22Rv1 (cell line): Measurements from ENCODE around the gene IGSF22.

Experiments
- H3K27ac ChIP-seq: fragments of 450-650 bp; 2 replicates; pipeline ENCODE4 v1.5.1; 2017
- ZFX ChIP-seq: fragments of 450-650 bp; IDR thresholded peaks from 2 replicates; pipeline ENCODE4 v1.6.1; 2017; ENCODE audit warnings: antibody characterized with exemption, borderline replicate concordance
- TF ChIP-seq, protein P1 (sequence below): fragments of 450-650 bp; IDR thresholded peaks from 2 replicates; pipeline ENCODE4 v1.5.1; 2017; ENCODE audit warnings: mild to moderate bottlenecking

The IGSF22 gene

GRCh38 chr11:18726040-18726439 is at the start of gene IGSF22:
Gene IGSF22 (minus strand): TSS chr11:18726188. CDS start chr11:18724236, 1,952 bp downstream.
- TF ChIP-seq, protein P1, sequence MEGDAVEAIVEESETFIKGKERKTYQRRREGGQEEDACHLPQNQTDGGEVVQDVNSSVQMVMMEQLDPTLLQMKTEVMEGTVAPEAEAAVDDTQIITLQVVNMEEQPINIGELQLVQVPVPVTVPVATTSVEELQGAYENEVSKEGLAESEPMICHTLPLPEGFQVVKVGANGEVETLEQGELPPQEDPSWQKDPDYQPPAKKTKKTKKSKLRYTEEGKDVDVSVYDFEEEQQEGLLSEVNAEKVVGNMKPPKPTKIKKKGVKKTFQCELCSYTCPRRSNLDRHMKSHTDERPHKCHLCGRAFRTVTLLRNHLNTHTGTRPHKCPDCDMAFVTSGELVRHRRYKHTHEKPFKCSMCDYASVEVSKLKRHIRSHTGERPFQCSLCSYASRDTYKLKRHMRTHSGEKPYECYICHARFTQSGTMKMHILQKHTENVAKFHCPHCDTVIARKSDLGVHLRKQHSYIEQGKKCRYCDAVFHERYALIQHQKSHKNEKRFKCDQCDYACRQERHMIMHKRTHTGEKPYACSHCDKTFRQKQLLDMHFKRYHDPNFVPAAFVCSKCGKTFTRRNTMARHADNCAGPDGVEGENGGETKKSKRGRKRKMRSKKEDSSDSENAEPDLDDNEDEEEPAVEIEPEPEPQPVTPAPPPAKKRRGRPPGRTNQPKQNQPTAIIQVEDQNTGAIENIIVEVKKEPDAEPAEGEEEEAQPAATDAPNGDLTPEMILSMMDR, result no peak
- TF ChIP-seq ZFX, result no peak
- H3K27ac ChIP-seq, result no peak within 1 kb of the TSS

DNA sequence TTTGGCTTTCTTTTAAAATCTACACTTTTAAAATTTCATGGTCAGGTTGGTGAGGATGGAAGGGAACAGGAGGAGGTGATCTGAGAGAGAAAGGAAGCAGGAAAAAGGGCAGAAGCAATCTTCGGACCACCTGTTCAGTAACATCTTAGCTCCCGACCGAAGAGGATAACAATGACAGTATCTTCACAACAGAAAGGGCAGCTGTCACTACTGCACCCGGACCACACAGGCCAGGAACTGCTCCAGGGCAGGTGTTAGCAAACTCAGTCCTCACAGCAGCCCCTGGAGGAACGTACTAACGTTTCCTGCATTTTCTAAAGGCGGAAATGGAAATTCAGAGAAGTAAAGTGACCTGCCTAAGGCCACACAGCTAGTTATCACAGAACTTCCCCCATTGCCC is 48.8 kb upstream of the IGSF22 start:
- no peak overlapping the region for H3K27ac ChIP-seq
- TF ChIP-seq, protein P1, result no peak
- no peak for TF ChIP-seq ZFX

GRCh38 chr11:18773681-18774080 is 47.7 kb upstream of the IGSF22 start:
- TF ChIP-seq ZFX, result no peak
- TF ChIP-seq, protein P1, result no peak
- H3K27ac ChIP-seq, result no peak overlapping the region

GRCh38 chr11:18773104-18773503 is 47.1 kb upstream of the IGSF22 start:
- H3K27ac ChIP-seq, result no peak overlapping the region
- TF ChIP-seq, protein P1, result no peak
- TF ChIP-seq ZFX, result no peak

DNA sequence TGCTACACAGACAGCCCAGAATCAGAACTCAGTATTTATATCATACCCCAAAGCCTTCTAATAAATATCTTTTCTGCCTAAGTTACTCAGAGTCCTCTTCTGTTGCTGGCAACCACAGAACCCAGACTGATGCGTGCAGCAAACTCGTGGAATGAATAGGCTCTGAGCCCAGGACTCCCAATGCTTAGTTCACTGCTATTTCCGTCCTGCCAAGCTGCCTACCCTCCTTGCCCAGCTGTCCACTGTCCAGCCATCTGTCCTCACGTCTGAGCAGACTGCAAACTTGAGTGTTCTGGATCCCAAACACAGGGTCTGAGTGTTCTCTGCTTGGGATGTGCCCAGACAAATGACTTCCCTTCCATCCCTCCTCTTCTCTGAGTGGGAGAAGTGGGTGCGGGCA is 46.2 kb upstream of the IGSF22 start:
- no peak overlapping the region for H3K27ac ChIP-seq
- TF ChIP-seq, protein P1, result no peak
- no peak for TF ChIP-seq ZFX

DNA sequence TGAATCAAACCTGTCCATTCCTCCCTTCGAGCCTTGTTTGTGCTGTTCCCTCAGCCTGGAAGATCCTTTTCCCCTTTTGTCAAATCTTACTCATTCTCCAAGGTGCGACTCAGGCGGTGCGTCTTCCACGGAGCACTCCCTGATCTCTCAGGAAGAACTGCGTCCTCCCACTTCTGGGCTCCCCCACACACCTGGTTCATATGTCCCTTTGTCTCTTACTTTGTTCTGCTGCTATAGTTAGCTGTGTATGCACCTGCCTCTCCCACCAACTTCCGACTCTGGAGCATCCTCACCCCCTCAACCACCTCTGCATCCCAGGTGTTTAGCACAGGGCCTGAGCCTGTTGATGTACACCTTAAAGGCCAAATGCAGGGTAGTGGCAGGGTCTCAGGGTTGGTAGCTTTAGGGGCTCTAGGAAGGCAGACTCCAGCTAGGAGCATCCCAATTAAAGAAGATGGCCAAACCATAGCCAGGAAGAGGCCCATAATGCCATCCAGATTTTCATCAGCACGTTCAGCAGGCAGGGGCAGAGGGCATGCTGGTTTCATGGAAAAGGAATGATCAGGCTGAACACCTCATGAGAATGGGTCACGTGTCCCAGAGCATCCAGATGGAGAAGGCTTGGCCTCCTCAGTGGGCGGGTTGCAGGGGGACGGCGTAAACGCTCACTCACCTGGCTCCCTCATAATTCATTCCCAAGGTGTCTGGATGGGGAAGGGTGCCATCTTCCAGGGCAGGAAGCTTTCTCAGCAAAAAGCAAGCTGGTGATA is 45.5 kb upstream of the IGSF22 start:
- no peak overlapping the region for H3K27ac ChIP-seq
- TF ChIP-seq, protein P1, result no peak
- no peak for TF ChIP-seq ZFX

DNA sequence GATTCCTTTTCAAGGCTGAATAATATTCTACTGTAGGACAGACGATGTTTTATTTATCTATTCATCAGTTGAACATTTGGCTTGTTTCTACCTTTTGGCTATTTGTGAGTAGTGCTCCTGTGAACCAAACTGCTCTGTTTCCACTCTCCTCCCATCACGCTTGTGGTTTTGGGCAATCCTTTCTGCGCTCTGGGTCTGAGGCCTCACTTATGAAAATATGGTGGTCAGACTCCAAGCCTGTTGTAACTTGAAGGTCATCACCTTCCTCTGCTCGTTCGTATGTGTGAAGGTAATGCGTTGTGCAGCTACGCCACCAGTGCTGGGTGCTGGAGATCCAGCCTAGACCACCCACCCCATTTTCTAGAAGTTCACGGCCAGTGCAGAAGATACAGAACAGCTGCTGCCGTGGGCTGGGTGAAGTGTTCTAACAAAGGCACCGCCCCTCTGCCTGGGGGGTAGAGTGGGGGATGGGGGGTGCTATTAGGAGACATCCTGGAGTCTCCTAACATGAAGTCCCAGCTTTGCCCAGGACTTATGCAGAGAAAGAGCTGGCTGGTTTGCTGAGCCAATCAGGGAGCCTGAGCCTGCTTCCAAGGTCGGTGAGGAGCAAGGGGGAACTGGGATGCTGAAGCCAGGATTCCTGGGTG is 44.6 kb upstream of the IGSF22 start:
- H3K27ac ChIP-seq, result no peak overlapping the region
- TF ChIP-seq, protein P1, result no peak
- TF ChIP-seq ZFX, result no peak
